Neural cell (in vitro differentiated cells): ENCODE measurements around the gene TAS1R2. TPM values are rescaled to one million over a fixed set of nuclear protein-coding genes. Genes with fewer than 3 reads are reported as not detected.

Experiments used
- H2AFZ ChIP-seq: fragments of 200-600, 300-800 bp; sonication (generic), shearing (Covaris generic); 2 replicates; pipeline ENCODE4 v1.6.0; 2014; ENCODE audit warnings: low read depth, mild to moderate bottlenecking, antibody characterized with exemption, low read length, moderate library complexity
- H3F3A ChIP-seq: fragments of 200-600 bp; shearing (Covaris generic); 2 replicates; pipeline ENCODE4 v1.6.1; 2016; ENCODE audit warnings: mild to moderate bottlenecking, moderate library complexity, mixed read lengths, antibody characterized with exemption, low read length; ENCODE audit not compliant: insufficient read depth, poor library complexity, severe bottlenecking
- H3K27ac ChIP-seq: fragments of 200-600, 300-800 bp; sonication (generic), shearing (Covaris generic); 2 replicates; pipeline ENCODE4 v1.5.1; 2014; ENCODE audit warnings: mild to moderate bottlenecking, low read length, moderate library complexity
- H3K27me3 ChIP-seq: fragments of 300-800, 200-600 bp; sonication (generic), shearing (Covaris generic); 2 replicates; pipeline ENCODE4 v1.6.0; 2014; ENCODE audit warnings: mild to moderate bottlenecking, low read depth, low read length, moderate library complexity; ENCODE audit not compliant: insufficient read depth
- H3K36me3 ChIP-seq: fragments of 300-800, 200-600 bp; sonication (generic), shearing (Covaris generic); 2 replicates; pipeline ENCODE4 v1.5.1; 2014; ENCODE audit warnings: mild to moderate bottlenecking, antibody characterized with exemption, low read length, moderate library complexity; ENCODE audit not compliant: insufficient read depth
- H3K4me2 ChIP-seq: fragments of 300-800, 200-600 bp; sonication (generic), shearing (Covaris generic); 2 replicates; pipeline ENCODE4 v1.6.0; 2014; ENCODE audit warnings: mild to moderate bottlenecking, low read length
- H3K4me3 ChIP-seq: fragments of 300-800, 200-600 bp; sonication (generic), shearing (Covaris generic); 2 replicates; pipeline ENCODE4 v1.5.1; 2014; ENCODE audit warnings: mild to moderate bottlenecking, low read length, moderate library complexity
- H3K79me2 ChIP-seq: fragments of 200-600 bp; shearing (Covaris generic); replicated peaks from 2 replicates; pipeline ENCODE4 v1.6.0; 2014; ENCODE audit warnings: mild to moderate bottlenecking, low read length, moderate library complexity; ENCODE audit not compliant: insufficient read depth
- H3K9ac ChIP-seq: fragments of 300-800, 200-600 bp; sonication (generic), shearing (Covaris generic); 2 replicates; pipeline ENCODE4 v1.6.1; 2016; ENCODE audit warnings: mild to moderate bottlenecking, low read length, mixed read lengths
- H3K9me2 ChIP-seq: fragments of 200-600 bp; shearing (Covaris generic); 2 replicates; pipeline ENCODE4 v1.6.1; 2016; ENCODE audit warnings: mild to moderate bottlenecking, low read length, mixed read lengths; ENCODE audit not compliant: insufficient read depth
- H3K9me3 ChIP-seq: fragments of 200-600, 300-800 bp; sonication (generic), shearing (Covaris generic); 2 replicates; pipeline ENCODE4 v1.6.1; 2016; ENCODE audit warnings: mild to moderate bottlenecking, mixed run types, low read length, moderate library complexity, mixed read lengths
- H4K20me1 ChIP-seq: fragments of 200-600 bp; shearing (Covaris generic); 2 replicates; pipeline ENCODE4 v1.6.1; 2016; ENCODE audit warnings: mild to moderate bottlenecking, mixed run types; ENCODE audit not compliant: insufficient read depth
- CTCF ChIP-seq: fragments of 450-650 bp; IDR thresholded peaks from 2 replicates; pipeline ENCODE4 v1.5.1; 2014; ENCODE audit warnings: antibody characterized with exemption, mild to moderate bottlenecking, moderate library complexity; ENCODE audit not compliant: poor library complexity, severe bottlenecking
- POLR2AphosphoS5 ChIP-seq: IDR thresholded peaks from 2 replicates; pipeline ENCODE4 v1.6.1; 2012
- RAD21 ChIP-seq: fragments of 450-650 bp; conservative IDR thresholded peaks from 2 replicates; pipeline ENCODE4 v1.6.1; 2014; ENCODE audit warnings: antibody characterized with exemption, mild to moderate bottlenecking, moderate library complexity
- REST ChIP-seq: IDR thresholded peaks from 2 replicates; pipeline ENCODE4 v1.6.1; 2012; ENCODE audit warnings: borderline replicate concordance
- SMC3 ChIP-seq: fragments of 450-650 bp; conservative IDR thresholded peaks from 2 replicates; pipeline ENCODE4 v1.6.1; 2014; ENCODE audit warnings: antibody characterized with exemption, mild to moderate bottlenecking, moderate library complexity; ENCODE audit not compliant: poor library complexity
- TAF1 ChIP-seq: IDR thresholded peaks from 2 replicates; pipeline ENCODE4 v1.6.1; 2012; ENCODE audit warnings: low read depth
- polyA plus RNA-seq: library from polyadenylated mRNA; depleted of rRNA; stranded (reverse); fragments of >200 nt; gene quantifications from 2 replicates; pipeline ENCODE4 v1.2.3, GENCODE V29; 2014

The TAS1R2 gene
- polyA plus RNA-seq, 1 donor from 2014 or later: not detected

GRCh38 chr1:18823438-18823837, 36.0 kb downstream of the TAS1R2 start:
- no peaks in the 10 kb centered on the region for H3K36me3 ChIP-seq
- H3K9me3 ChIP-seq: no peaks in the 10 kb centered on the region
- H3K4me3 ChIP-seq: no peak overlapping the region
- H2AFZ ChIP-seq: no peak overlapping the region
- H4K20me1 ChIP-seq: no peaks in the 10 kb centered on the region
- no peaks in the 10 kb centered on the region for H3K9me2 ChIP-seq
- no peaks in the 10 kb centered on the region for H3K79me2 ChIP-seq
- peaks cover 3% of the 10 kb centered on the region for H3K27me3 ChIP-seq
- no peak for TF ChIP-seq REST
- no peak for TF ChIP-seq SMC3
- TF ChIP-seq POLR2AphosphoS5: no peak
- no peak for TF ChIP-seq RAD21
- no peak for TF ChIP-seq CTCF
- no peak overlapping the region for H3K9ac ChIP-seq
- no peaks in the 10 kb centered on the region for H3F3A ChIP-seq
- H3K4me2 ChIP-seq: no peak overlapping the region
- no peak overlapping the region for H3K27ac ChIP-seq

- H4K20me1 ChIP-seq: no peaks in the 10 kb centered on the region
- H3K4me3 ChIP-seq: no peak overlapping the region
- H3K9me3 ChIP-seq: no peaks in the 10 kb centered on the region
- H3K9me2 ChIP-seq: no peaks in the 10 kb centered on the region
- H2AFZ ChIP-seq: no peak overlapping the region
- no peaks in the 10 kb centered on the region for H3K79me2 ChIP-seq
- no peak overlapping the region for H3K27ac ChIP-seq
- no peak overlapping the region for H3K9ac ChIP-seq
- H3F3A ChIP-seq: no peaks in the 10 kb centered on the region
- no peaks in the 10 kb centered on the region for H3K36me3 ChIP-seq
- no peak for TF ChIP-seq TAF1
- no peak for TF ChIP-seq REST
- TF ChIP-seq SMC3: peak; percentile 97
- peak; percentile 93 for TF ChIP-seq CTCF
- TF ChIP-seq RAD21: peak; percentile 86
- H3K4me2 ChIP-seq: no peak overlapping the region
- peaks cover 3% of the 10 kb centered on the region for H3K27me3 ChIP-seq
Measured at GRCh38 chr1:18820791-18821641, 38.4 kb downstream of the TAS1R2 start.
